Pulmonary artery endothelial cell (primary cell): ENCODE data around the gene PDE11A. TPM values are rescaled to one million over a fixed set of nuclear protein-coding genes. Genes with fewer than 3 reads are reported as not detected.

ENCODE experiments used
- DNase-seq: peaks from one replicate; pipeline ENCODE4 v3.0.0-alpha.2; 2011; ENCODE audit warnings: low read depth, low spot score
- total RNA-seq: library from RNA; depleted of rRNA; stranded (reverse); fragments of >200 nt; gene quantifications from 2 replicates; pipeline ENCODE4 v1.2.3, GENCODE V29; 2014

PDE11A gene
- total RNA-seq, 1 donor from 2014 or later = under 0.01 TPM

DNA sequence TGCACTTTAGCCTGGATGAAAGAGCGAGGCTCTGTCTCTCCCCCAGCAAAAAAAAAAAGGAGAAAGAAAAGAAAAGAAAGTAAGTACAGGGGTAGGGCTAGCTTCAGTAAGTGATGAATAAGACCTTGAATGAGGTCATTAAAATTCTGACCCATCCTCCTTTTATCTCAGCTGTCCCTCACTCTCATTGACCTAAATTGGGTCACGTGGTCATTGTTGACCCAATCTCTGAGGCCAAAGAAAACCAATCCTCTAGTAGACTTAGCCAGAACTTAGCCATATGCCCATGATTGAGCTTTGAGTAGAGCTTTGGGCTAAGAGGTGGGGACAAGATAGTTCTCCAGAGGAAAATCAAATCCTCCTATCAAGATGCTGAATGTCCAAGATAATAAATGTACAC, 149.3 kb downstream of the PDE11A start:
- DNase-seq = no peak

DNA sequence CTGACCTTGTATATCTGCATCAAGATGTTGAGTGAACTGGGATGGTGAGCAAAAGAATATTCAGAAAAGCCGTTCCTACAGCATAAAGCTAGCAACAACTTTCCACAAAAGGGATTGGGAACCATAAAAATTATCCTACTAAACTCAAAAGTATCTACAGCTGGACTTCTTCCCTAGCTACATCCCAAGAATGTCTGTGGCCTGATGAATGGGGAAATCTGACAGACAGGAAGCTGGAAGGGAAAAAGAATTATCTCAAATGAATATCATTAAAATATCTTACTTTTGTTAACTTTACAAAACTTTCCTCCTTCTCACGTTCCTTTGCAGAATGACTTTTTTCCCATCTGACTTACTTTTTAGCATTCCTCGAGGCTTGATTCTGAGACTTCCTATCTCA, 150.9 kb downstream of the PDE11A start:
- no peak for DNase-seq

DNA sequence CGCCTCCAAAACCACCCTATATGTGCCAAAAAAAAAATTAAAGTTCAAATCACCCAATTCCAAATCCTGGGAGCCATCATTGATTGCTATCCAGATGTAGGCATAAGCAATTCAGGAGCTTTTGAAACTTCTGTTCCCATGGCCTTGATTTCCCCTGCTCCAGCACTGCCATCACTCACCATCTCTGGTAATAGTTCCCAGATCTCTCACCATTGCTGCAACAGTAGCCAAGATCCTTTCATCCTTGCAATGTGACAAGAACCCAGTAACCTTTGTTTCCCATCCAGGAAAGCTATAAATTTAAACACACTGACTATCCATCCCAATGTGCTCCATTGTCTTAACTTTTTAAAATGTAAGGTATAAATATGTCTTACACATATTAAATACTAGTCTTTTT, 155.4 kb downstream of the PDE11A start:
- no peak for DNase-seq

DNA sequence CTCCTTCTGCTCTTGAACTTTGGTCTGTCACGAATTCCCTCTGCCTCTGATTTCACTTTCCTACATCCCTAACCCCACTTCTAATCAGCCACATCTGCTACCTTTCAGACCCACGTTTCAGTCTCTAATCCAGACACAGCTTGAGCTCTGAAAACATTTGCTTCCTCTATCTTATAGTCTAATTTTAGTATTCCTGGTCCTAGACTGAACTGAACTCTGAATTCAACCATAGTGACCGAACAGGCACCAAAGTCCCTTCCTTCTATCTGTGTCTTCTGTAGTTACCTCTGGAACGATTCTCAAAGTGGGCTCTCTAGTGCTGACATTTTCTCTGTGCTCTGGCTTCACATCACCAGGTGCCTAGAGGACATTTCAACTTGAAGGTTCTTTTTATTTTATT, 156.2 kb downstream of the PDE11A start:
- DNase-seq = no peak

DNA sequence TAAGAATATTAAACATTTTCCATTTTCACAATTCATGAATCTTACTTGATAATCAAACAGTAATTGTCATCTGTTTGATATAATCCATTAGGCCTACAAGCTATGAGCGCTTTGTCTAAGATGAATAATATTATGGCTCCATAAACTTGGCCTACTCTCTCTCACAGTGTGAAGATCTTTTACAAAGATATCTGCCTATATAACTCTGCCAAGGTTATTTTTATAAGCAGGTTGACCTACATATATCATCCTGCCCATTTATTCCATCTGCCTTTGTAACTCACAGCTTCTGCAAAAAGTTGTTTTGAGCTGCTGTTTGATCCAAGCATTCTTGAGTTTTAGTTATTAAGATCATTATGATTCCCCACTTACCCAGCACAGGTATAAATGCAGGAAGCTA, 158.3 kb downstream of the PDE11A start:
- DNase-seq = no peak

DNA sequence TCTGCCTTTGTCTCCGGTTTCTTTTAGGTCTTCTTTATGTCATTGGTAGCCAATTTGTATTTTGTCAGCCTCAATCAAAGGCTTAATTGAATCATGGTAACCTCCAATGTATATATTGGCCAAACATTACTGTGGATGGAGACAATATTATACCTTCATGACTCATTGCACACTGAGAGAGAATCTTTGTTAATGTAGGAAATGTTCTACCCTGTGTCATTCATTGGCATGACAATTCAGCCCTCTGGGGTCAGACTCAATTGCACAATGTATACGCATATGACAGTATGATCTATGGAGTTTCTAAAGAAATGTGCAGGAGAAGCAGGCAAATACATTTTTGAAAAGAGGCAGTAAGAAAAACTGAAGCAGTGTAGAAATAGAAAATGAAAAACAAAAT, 162.6 kb downstream of the PDE11A start:
- DNase-seq = no peak

DNA sequence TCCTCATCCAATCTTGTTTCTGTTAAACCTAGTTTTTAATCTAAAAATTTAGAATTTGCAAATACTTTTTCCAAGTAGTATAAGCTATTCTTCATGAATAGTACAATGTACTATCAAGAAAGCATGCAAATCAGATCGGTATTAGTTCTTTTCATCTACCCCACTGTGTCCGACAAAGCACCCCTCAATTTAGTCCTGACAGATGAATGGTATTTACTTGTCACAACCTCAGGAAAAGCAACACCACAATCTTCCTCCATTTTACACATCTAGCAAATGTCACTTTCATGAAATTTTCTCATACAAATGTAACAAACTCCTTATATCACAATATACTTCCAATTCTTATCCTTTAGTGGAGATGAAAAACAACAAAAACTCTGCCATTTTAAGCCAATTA, 163.8 kb downstream of the PDE11A start:
- no peak for DNase-seq

DNA sequence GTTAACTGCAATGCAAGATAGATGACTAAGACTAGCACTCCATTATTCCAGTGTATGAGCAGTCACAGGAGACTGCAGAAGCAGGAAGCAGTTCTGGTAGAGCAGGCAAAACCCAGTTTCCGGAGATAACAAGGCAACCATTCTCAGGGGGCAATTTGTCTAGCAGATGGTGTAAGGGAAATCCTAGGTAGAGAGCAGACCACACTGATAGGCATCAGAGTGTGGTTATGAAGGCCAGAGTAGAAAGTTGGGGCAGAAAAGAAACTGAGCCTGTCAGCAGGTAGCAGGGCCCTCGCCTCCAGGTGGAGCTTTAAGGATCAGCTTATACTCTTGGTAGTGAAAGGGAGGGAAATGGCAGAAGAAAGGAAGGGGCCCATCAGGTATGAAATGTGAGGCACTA, 164.4 kb downstream of the PDE11A start:
- no peak for DNase-seq

DNA sequence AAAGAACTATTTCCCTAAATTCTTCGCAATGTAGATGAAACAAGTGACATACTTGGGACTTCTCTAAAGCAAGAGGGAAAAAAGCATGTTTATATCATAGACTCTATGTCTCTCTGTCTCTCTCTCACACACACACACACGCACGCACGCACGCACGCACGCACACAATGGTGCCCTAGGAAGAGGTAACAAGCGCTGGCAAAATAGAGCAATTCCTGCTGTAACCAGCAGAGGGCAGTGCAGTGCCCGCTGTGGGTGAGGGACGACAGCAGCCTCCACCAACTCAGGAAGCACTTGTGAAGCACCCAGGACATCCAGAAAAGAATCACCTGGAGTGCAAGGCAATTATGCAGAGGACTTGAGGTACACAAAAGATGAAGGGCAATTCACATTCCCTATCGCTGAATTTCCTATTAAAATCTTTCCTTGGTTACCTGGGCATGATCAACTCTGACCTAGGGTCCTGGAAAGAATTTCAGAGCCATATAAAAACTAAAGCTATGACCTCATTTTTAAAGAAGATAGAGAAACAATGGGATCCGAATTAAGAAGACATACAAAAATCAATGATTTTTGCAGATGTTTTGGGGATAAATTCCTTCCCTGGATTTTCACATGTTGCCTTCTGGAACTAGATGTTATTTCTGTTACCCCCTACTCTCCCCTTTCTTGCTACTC, 166.4 kb downstream of the PDE11A start:
- no peak for DNase-seq

DNA sequence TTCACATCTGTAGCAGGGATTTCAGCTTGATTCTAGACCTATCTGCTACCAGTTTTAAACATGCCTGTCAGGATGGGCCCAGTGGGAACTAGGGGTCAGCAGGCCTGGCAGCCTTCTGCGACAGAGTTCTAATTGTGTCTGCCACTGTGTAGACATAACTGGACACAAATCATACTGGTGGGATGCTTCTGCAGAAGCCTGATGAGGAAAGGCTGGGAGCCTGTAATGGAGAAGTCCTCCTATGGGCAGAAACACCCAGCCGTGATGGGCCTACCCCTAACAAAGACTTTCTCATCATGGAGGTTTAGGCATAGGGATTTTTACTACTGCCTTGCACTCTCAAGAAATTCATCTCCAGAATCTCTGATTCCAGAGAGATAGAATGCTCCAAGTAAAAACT, 166.9 kb downstream of the PDE11A start:
- no peak for DNase-seq

DNA sequence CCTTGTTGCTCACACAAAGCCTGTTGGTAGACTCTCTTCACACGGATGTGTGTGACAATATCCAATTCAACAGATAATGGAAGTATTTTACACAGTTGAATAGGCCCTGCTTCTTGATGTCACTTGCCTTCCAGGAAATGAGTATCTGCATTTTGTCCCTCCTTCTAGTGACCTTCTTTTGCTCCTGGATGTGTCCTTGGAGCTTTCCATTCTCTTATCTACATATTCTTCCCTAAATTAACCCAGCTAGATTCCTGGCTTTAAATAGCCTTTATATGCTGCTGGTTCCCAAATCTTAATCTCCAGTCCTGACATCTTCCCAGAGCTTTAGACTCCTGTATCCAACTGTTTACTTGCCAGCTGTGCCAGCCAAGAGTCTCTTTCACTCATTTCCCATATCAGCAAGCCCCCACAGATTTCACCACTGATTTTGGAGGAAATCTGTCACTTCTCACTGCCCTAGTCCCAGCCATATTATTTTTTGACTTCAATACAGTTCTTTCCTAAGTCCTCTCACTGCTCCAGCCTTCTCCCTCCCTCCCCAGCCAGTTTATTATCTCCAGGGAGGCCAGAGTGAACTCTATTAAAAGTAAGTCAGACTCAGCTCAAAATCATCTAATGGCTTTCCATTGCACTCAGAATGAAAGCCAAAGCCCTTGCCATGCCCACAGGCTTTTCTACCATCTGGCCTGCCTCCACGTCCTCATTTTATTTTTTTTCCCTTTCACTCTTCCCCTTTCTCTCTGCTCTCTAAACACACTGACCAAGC, 170.0 kb downstream of the PDE11A start:
- DNase-seq = no peak

DNA sequence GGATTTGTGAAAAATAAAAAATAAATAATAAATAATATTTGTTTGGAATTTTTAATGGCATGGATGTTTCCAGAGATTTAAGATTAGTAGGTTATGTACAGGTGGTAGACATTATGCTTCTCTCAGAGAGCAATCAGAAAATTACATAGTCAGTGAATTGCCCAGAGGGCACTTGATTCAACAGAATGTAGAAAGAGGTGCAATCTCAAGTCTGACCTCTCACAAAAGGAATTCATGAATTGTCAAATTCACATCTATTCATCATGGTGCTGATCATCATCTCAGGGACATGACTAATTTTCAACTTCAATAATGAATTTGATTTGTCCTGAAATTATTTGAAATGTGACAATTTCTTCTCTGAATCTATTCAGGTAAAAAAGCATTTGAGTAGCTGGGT, 172.5 kb downstream of the PDE11A start:
- no peak for DNase-seq

DNA sequence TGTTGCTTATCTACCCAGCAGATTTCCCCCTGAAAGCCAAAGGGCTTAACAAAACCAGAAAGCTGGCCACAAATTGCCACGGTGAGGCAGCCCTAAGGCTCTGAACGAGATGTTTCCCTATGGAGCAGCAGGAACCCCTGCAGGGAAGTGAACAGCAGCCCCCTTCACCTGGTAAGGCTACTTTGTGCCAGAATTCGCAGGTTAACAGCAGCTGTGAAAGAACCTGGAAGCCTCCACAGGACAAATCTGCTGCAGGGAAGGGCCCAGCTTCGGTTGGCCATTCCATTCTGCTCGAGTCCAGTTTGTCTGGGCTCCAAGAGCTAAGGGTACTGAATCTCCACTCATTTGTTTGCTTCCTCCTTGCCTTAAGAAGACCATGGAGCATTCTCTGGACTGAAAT, 175.3 kb downstream of the PDE11A start:
- DNase-seq = no peak

DNA sequence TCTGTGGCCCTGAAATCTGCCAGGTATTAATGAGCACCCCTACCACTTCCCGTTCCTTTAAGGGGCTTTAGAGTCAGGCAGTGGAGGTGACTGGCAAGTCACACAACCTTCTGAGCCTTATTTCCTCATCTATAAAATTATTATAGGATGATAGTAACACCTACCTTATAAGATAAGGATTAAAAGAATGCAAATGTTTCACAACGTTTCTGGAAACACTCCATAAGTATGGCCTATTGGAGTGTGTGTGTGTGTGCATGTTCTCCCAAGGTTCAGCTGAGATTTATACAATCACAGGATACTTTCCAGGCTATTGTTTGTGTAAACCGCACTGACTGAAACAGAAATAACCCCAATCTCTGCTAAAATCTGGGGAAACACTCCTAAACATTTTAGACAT, 176.0 kb downstream of the PDE11A start:
- DNase-seq = no peak

DNA sequence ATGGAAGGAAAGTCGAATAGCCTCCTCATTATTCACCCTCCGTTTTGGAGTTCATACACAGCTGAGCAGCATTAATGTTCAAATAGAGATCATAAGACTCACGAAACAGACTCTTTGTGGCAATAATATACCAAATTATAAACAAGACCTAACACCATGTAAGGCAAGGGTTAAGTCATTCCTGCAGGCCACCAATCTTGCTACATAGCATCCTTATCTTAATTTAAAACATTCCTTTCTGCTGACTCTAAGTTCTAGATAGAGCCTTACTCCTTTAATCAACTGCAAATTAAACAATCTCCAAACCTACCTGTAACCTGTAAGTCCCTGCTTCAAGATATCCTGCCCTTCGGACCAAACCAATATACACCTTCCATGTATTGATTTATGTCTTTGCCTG, 178.0 kb downstream of the PDE11A start:
- no peak for DNase-seq

DNA sequence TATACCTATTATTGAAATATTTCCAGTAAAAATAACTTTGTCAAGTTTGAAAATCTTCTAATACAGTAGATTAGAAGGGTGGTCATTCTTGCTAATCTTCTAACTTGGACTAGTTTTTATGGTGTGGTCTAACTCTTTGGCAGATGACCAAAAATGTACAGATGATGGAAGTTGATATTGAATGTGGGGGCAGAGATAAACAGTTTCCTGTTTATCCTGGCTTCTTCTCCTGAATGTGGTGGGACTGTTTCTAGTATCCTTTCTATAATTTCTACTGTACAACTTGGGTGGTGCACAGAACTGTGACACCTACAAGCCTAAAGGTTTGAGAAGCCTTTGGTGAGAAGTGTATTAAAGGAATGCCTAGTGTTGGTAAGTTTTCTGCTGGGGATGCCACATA, 178.7 kb downstream of the PDE11A start:
- no peak for DNase-seq

DNA sequence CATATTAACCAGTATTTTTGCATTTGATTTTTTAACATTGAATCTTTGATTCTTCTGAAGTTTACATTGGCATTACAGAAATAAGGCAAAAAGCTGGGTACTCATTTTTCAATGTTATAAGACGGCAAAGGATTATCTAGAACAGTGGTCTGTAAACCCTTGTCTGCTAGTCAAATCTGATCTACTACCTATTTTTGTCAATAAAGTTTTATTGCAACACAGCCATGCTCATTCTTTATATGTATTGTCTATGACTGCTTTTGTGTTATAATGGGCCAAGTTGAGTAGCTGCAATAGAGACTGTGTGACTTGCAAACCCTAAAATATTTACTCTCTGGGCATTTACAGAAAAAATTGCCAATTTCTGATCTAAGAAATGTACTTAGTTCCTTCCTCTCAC, 181.0 kb downstream of the PDE11A start:
- no peak for DNase-seq

DNA sequence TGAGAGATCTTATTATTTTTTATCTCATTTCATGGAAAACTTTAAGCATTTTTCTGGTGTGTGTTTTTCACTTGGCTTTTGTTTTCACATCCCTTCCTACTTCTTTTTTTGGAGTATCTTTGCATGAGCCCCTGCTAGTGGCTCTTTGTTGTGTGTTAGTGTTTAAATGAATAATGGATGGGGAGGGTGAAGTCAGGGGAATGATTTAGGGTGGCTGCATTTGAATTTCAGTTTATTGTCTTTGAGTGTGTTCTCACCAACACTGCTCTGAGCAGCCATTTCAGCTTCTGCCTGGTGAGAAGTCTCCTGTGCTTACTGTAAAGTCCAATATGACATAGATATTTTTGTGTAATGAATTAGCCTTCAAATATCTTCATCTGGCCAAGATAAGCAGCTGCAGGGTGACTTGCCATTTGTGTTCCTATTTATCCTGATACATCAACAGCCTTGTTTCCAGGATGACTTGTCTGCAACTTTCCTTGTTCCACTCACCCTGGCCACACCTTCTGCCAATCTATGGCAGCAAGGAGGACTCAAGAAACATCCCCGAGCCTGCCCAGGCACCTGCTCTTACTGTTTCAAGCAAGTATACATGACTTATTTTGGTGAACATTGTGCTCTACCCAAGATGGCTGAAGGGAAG, 182.6 kb downstream of the PDE11A start:
- no peak for DNase-seq

DNA sequence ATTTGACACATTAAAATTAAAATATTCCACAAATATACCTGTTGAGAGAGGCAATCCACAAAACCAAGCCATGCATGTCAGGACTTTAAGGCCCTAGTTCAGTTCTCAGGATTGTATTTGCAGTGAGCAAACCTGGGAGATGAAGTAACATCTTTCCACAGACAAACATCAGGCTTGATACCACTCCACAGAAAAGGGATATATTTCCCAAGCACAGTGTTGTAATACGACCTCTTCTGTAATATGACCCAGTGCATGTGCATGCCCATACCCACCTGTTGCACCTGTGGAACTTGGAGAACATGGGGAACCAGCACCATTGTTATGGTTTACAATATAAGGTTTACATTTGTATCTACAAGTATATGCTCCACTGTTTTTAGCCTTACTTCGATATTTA, 184.0 kb downstream of the PDE11A start:
- DNase-seq = no peak

DNA sequence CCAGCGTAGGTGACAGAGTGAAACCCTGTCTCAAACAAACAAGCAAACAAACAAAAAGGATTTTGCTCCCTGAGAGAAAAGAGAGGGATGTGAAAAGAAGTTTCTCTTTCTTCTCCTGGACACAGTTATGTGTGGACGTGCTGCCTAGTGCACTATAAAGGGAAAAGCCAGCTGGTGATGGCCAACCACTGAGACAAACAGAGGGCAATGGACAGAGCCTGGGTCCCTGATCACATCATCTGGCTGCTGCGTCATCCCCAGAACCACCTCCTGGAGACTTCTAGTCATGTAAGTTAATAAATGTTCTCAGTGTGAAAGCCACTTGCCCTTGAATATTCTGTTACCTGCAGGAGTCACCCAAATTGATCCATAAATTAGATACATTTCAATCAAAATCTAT, 184.9 kb downstream of the PDE11A start:
- no peak for DNase-seq

DNA sequence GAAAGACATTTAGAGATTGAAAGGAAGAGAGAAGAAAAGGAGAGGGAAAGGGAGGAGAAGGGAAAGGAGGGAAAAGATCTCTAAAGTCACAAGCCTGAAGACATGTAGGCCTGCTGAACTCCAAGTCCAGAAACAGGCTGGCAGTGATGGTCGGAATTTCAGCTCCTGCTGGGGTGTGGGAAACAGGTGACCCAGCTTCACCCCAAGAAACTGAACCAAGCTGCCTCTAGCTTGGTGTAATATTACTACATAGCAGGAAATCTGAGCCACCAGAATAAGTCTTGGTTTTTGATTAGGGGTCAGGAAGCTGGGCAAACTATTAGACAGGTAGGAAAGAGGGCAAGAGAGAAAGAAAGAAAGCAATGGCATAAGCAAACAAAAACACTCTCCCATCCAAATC, 185.8 kb downstream of the PDE11A start:
- DNase-seq = no peak

DNA sequence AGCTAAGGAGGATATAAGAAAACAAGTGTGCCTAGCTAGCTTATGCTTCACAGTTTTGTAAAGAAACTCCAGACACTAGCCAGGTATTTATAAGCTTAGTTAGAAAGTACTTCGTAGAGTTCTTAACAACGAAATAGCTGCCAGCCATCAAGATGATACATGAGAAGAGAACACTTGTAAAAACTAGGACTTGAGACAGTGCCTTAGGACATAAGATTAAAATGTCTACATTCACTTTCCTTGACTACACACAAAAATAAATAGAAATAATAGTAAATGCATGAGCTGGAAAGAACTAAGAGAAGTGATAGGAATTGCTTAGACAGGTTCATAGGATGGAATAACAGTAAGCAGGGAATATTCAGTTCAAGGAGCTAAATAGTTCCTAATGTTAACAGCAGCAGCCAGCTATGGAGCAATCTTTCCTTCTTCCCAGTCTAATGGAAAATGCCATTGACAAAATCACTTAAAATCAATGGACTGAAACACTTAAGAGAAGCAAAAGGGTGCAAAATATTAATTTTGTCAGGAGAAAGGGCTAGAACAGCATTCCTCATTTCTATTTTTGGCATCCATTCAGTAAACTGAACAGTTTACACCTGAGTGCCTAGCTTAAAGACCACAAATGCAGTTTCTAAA, 186.6 kb downstream of the PDE11A start:
- DNase-seq = no peak
